ENCODE data around the gene PPEF2.

Gene PPEF2

DNA sequence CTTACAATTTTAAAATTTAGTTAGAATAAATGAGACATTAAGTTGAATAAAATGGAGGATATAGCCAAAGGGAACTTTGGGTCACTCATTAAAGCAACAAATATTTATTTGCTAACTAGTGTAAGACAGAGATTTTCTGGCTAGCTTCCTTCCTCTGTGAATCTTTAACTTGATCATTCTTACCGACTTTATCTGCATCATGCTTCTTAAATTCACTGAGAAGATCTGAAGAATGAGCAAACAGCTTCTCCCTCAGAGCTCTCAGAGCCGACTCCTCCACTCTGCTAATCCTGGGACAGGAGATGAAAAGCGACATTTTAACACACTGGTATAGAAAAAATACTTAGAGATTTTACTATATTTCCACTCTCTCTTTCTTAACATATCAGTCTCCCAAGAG is 35.1 kb downstream of the PPEF2 start:
- H2AFZ ChIP-seq (ENCODE audit: low read length) = no peak overlapping the region
- H3K27me3 ChIP-seq (ENCODE audit: insufficient read depth, low read length, poor library complexity, severe bottlenecking) = no peaks in the 10 kb centered on the region
- no peak overlapping the region for H3K4me3 ChIP-seq (ENCODE audit: low read length, poor library complexity, severe bottlenecking)
- H3K9me2 ChIP-seq (replicated peaks; ENCODE audit: low read depth, low read length) = no peaks in the 10 kb centered on the region
- no peaks in the 10 kb centered on the region for H3K79me2 ChIP-seq (ENCODE audit: insufficient read depth, low read length)
- no peak for TF ChIP-seq EZH2phosphoT487 (IDR thresholded peaks at IDR 0.05; ENCODE audit: borderline replicate concordance)
- TF ChIP-seq, protein P1, sequence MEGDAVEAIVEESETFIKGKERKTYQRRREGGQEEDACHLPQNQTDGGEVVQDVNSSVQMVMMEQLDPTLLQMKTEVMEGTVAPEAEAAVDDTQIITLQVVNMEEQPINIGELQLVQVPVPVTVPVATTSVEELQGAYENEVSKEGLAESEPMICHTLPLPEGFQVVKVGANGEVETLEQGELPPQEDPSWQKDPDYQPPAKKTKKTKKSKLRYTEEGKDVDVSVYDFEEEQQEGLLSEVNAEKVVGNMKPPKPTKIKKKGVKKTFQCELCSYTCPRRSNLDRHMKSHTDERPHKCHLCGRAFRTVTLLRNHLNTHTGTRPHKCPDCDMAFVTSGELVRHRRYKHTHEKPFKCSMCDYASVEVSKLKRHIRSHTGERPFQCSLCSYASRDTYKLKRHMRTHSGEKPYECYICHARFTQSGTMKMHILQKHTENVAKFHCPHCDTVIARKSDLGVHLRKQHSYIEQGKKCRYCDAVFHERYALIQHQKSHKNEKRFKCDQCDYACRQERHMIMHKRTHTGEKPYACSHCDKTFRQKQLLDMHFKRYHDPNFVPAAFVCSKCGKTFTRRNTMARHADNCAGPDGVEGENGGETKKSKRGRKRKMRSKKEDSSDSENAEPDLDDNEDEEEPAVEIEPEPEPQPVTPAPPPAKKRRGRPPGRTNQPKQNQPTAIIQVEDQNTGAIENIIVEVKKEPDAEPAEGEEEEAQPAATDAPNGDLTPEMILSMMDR (conservative IDR thresholded peaks at IDR 0.05; ENCODE audit: low read length) = no peak
- H3K36me3 ChIP-seq (ENCODE audit: insufficient read depth, low read length) = no peaks in the 10 kb centered on the region
- no peak overlapping the region for H3K4me2 ChIP-seq (ENCODE audit: low read depth, low read length, poor library complexity, severe bottlenecking)
- H3F3A ChIP-seq (ENCODE audit: low read depth) = no peaks in the 10 kb centered on the region
- no peaks in the 10 kb centered on the region for H3K9me3 ChIP-seq (ENCODE audit: insufficient read depth, low read depth, low read length)
- no peak overlapping the region for H3K9ac ChIP-seq (ENCODE audit: low read depth, low read length, poor library complexity, severe bottlenecking)
- H3K4me1 ChIP-seq (ENCODE audit: insufficient read depth, low read length, poor library complexity, severe bottlenecking) = no peaks in the 10 kb centered on the region
- H4K20me1 ChIP-seq (ENCODE audit: insufficient read depth, low read length, poor library complexity, severe bottlenecking) = no peaks in the 10 kb centered on the region

DNA sequence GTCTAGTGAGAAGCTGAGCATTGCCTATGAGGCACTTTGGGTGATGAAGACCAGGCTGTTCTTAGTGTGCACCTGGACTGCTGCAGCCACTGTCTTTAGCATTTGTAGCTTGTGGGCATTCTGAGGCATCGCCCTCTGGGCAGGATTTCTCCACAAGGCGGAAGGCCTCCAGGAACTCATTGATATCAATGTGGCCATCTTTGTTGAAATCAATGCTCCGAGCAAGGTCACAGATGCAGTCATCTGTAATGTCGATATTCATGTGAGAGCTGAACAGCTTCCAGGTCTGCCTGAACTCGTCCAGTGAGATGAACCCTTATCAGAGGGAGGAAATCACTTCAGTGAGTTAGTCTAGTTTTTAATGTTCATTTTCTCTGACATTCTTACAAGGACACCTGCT is 41.6 kb downstream of the PPEF2 start:
- no peaks in the 10 kb centered on the region for H3K9me2 ChIP-seq (replicated peaks; ENCODE audit: low read depth, low read length)
- no peaks in the 10 kb centered on the region for H3K79me2 ChIP-seq (ENCODE audit: insufficient read depth, low read length)
- no peak overlapping the region for H3K9ac ChIP-seq (ENCODE audit: low read depth, low read length, poor library complexity, severe bottlenecking)
- H3K36me3 ChIP-seq (ENCODE audit: insufficient read depth, low read length) = no peaks in the 10 kb centered on the region
- no peak overlapping the region for H3K4me3 ChIP-seq (ENCODE audit: low read length, poor library complexity, severe bottlenecking)
- no peak for TF ChIP-seq EZH2phosphoT487 (IDR thresholded peaks at IDR 0.05; ENCODE audit: borderline replicate concordance)
- TF ChIP-seq, protein P1 (conservative IDR thresholded peaks at IDR 0.05; ENCODE audit: low read length) = no peak
- H3K27me3 ChIP-seq (ENCODE audit: insufficient read depth, low read length, poor library complexity, severe bottlenecking) = no peaks in the 10 kb centered on the region
- no peak overlapping the region for H2AFZ ChIP-seq (ENCODE audit: low read length)
- no peaks in the 10 kb centered on the region for H3K9me3 ChIP-seq (ENCODE audit: insufficient read depth, low read depth, low read length)
- no peaks in the 10 kb centered on the region for H3F3A ChIP-seq (ENCODE audit: low read depth)
- H3K4me1 ChIP-seq (ENCODE audit: insufficient read depth, low read length, poor library complexity, severe bottlenecking) = no peaks in the 10 kb centered on the region
- no peak overlapping the region for H3K4me2 ChIP-seq (ENCODE audit: low read depth, low read length, poor library complexity, severe bottlenecking)
- no peaks in the 10 kb centered on the region for H4K20me1 ChIP-seq (ENCODE audit: insufficient read depth, low read length, poor library complexity, severe bottlenecking)

DNA sequence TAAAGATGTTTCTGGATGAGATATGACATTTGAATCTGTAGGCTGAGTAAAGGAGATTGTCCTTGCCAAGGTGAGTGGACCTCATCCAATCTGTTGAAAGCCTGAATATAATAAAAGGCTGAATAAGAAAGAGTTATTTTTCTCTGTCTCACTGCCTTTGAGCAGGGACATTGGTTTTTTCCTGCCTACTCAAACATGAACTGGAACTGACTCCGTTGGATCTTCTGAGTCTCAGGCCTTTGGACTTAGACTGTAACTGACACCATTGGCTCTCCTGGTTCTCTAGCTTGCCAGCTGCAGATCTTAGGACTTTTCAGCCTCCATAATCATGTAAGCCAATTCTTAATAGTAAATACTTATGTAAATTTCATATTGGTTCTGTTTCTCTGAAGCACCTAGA is 43.5 kb downstream of the PPEF2 start:
- no peaks in the 10 kb centered on the region for H3K36me3 ChIP-seq (ENCODE audit: insufficient read depth, low read length)
- H3F3A ChIP-seq (ENCODE audit: low read depth) = no peaks in the 10 kb centered on the region
- H3K9me3 ChIP-seq (ENCODE audit: insufficient read depth, low read depth, low read length) = no peaks in the 10 kb centered on the region
- TF ChIP-seq, protein P1 (conservative IDR thresholded peaks at IDR 0.05; ENCODE audit: low read length) = no peak
- no peak for TF ChIP-seq EZH2phosphoT487 (IDR thresholded peaks at IDR 0.05; ENCODE audit: borderline replicate concordance)
- no peak overlapping the region for H3K4me3 ChIP-seq (ENCODE audit: low read length, poor library complexity, severe bottlenecking)
- no peak overlapping the region for H3K9ac ChIP-seq (ENCODE audit: low read depth, low read length, poor library complexity, severe bottlenecking)
- H2AFZ ChIP-seq (ENCODE audit: low read length) = no peak overlapping the region
- H3K4me1 ChIP-seq (ENCODE audit: insufficient read depth, low read length, poor library complexity, severe bottlenecking) = no peaks in the 10 kb centered on the region
- no peak overlapping the region for H3K4me2 ChIP-seq (ENCODE audit: low read depth, low read length, poor library complexity, severe bottlenecking)
- no peaks in the 10 kb centered on the region for H3K27me3 ChIP-seq (ENCODE audit: insufficient read depth, low read length, poor library complexity, severe bottlenecking)
- H3K9me2 ChIP-seq (replicated peaks; ENCODE audit: low read depth, low read length) = no peaks in the 10 kb centered on the region
- H3K79me2 ChIP-seq (ENCODE audit: insufficient read depth, low read length) = no peaks in the 10 kb centered on the region
- H4K20me1 ChIP-seq (ENCODE audit: insufficient read depth, low read length, poor library complexity, severe bottlenecking) = no peaks in the 10 kb centered on the region
